Stimulated activated CD4-positive, alpha-beta T cell treated with anti-CD3 and anti-CD28 coated beads, Interleukin-12 subunit alpha, Interleukin-12 subunit beta, amount 100 ng/mL, for 4 hours (primary cell): ENCODE data around the gene TMEM171.

Experiments
- DNase-seq: peaks from one replicate; pipeline ENCODE4 v3.0.0-alpha.2; 2020

TMEM171 gene

GRCh38 chr5:73154208-73155006 lies 34.0 kb downstream of the TMEM171 start:
- no peak for DNase-seq

- DNase-seq = no peak
Measured at GRCh38 chr5:73155271-73156222, 35.2 kb downstream of the TMEM171 start.

- no peak for DNase-seq
Measured at GRCh38 chr5:73157414-73158303, 37.3 kb downstream of the TMEM171 start.

- DNase-seq = no peak
Measured at GRCh38 chr5:73158313-73158712, 37.9 kb downstream of the TMEM171 start.

GRCh38 chr5:73160239-73160671 lies 39.9 kb downstream of the TMEM171 start:
- DNase-seq = peak; percentile 45

- no peak for DNase-seq
Measured at GRCh38 chr5:73170522-73170921, 50.1 kb downstream of the TMEM171 start.

- DNase-seq = no peak
Measured at GRCh38 chr5:73171495-73171894, 51.1 kb downstream of the TMEM171 start.

GRCh38 chr5:73172951-73173350 lies 52.6 kb downstream of the TMEM171 start, which contains the start of gene TMEM174:
Gene TMEM174 (plus strand): TSS chr5:73173193. CDS start chr5:73173244, 51 bp downstream.
- no peak for DNase-seq

GRCh38 chr5:73174100-73174815 lies 53.9 kb downstream of the TMEM171 start:
- DNase-seq = no peak

GRCh38 chr5:73176250-73176649 lies 55.9 kb downstream of the TMEM171 start:
- no peak for DNase-seq

GRCh38 chr5:73178265-73178664 lies 57.9 kb downstream of the TMEM171 start:
- no peak for DNase-seq

GRCh38 chr5:73179730-73180129 lies 59.4 kb downstream of the TMEM171 start:
- no peak for DNase-seq

GRCh38 chr5:73180566-73180965 lies 60.2 kb downstream of the TMEM171 start:
- no peak for DNase-seq
